K562 (cell line): Measurements from ENCODE around the gene CACNA2D2. TPM values are rescaled to one million over a fixed set of nuclear protein-coding genes. Genes with fewer than 3 reads are reported as not detected.

Experiments
- ATAC-seq: fragments of 200-7000 bp; cut with Tn5 transposase; 3 replicates; pipeline ENCODE4 v1.9.1; 2020; ENCODE audit warnings: moderate library complexity
- BruUV-seq: library from RNA; stranded (reverse); fragments of 400-500 nt; replicated peaks from 2 replicates; lab custom pipeline; 2021; lab: Mats Ljungman, UMichigan
- CTCF ChIA-PET: fragments of 300-600 bp; formaldehyde crosslinking; extraction: SDS; loops from one replicate; lab custom pipeline; 2021; ENCODE audit warnings: low intra/inter-chr PET ratio; lab: Yijun Ruan, JAX
- POLR2A ChIA-PET: fragments of 300-600, 350-650 bp; sonication (Branson Sonifier 250); formaldehyde crosslinking; extraction: SDS; loops from one replicate; lab custom pipeline; 2021; ENCODE audit warnings: antibody characterized with exemption, inconsistent platforms; lab: Yijun Ruan, JAX
- DNase-seq, 4 experiments: peaks; one replicate each; pipeline versions ENCODE4 v3.0.0 to v3.0.0-alpha.2; 2011 to 2018; ENCODE audit warnings: low spot score in 3 of 4, mixed read lengths in 3 of 4; ENCODE audit errors: extremely low read depth in 1 of 4
- FAIRE-seq: peaks from 2 replicates; lab custom pipeline; 2011; peaks lifted over from hg19 to GRCh38; lab: Jason Lieb, UNC
- H2AFZ ChIP-seq: 2 replicates; pipeline ENCODE4 v1.6.0; 2011; ENCODE audit warnings: low read depth, low read length, control low read depth, inconsistent platforms
- H3K27ac ChIP-seq: fragments of 200-600 bp; 3 replicates; pipeline ENCODE4 v1.8.0; 2011; ENCODE audit warnings: low read depth, mild to moderate bottlenecking, control low read depth, inconsistent platforms, low read length, moderate library complexity, mixed read lengths; ENCODE audit errors: extremely low read depth
- H3K27me3 ChIP-seq, 2 experiments: fragments of 300-600 bp in 1 of 2; 2 replicates in 1 of 2; 3 replicates in 1 of 2; pipeline versions ENCODE4 v1.6.0 to v1.8.0; 2011; ENCODE audit warnings: inconsistent platforms in 2 of 2, low read length in 2 of 2, mild to moderate bottlenecking in 1 of 2, mixed read lengths in 1 of 2, moderate library complexity in 1 of 2; ENCODE audit not compliant: control insufficient read depth in 2 of 2, insufficient read depth in 2 of 2
- H3K36me3 ChIP-seq: fragments of 300-600 bp; 3 replicates; pipeline ENCODE4 v1.8.0; 2011; ENCODE audit warnings: mild to moderate bottlenecking, low read length, inconsistent platforms; ENCODE audit not compliant: control insufficient read depth, insufficient read depth
- H3K4me1 ChIP-seq, 2 experiments: fragments of 200-600 bp in 1 of 2; replicated peaks in 1 of 2; 2 replicates in 1 of 2; 3 replicates in 1 of 2; pipeline versions ENCODE4 v1.5.1 to v1.8.0; 2011; ENCODE audit warnings: inconsistent platforms in 2 of 2, low read length in 2 of 2, mild to moderate bottlenecking in 1 of 2, mixed read lengths in 1 of 2, moderate library complexity in 1 of 2; ENCODE audit not compliant: control insufficient read depth in 2 of 2, insufficient read depth in 2 of 2
- H3K4me2 ChIP-seq: 2 replicates; pipeline ENCODE4 v1.6.1; 2011; ENCODE audit warnings: low read length, control low read depth, inconsistent platforms, mixed read lengths; ENCODE audit not compliant: insufficient read depth
- H3K4me3 ChIP-seq: fragments of 200-600 bp; sonication (generic), shearing (Covaris generic); 2 replicates; pipeline ENCODE4 v1.5.1; 2016; ENCODE audit warnings: control low read depth, inconsistent platforms
- H3K79me2 ChIP-seq: fragments of 200-600 bp; 3 replicates; pipeline ENCODE4 v1.8.0; 2011; ENCODE audit warnings: low read length, inconsistent platforms; ENCODE audit not compliant: control insufficient read depth, insufficient read depth
- H3K9ac ChIP-seq, 2 experiments: 2 replicates each; pipeline versions ENCODE4 v1.6.0 to v1.6.1; 2011; ENCODE audit warnings: low read depth in 2 of 2, low read length in 2 of 2, control low read depth in 1 of 2, inconsistent platforms in 1 of 2, mild to moderate bottlenecking in 1 of 2, mixed read lengths in 1 of 2; ENCODE audit not compliant: insufficient read depth in 1 of 2
- H3K9me1 ChIP-seq: one replicate; pipeline ENCODE4 v1.6.0; 2011; ENCODE audit warnings: inconsistent platforms, mild to moderate bottlenecking, low read length, moderate library complexity; ENCODE audit not compliant: control insufficient read depth, insufficient read depth
- H3K9me3 ChIP-seq: replicated peaks from 2 replicates; pipeline ENCODE4 v1.5.1; 2011; ENCODE audit warnings: low read depth, low read length, inconsistent platforms; ENCODE audit not compliant: control insufficient read depth, insufficient read depth
- H4K20me1 ChIP-seq: replicated peaks from 2 replicates; pipeline ENCODE4 v1.6.1; 2011; ENCODE audit warnings: low read length, inconsistent platforms, mixed read lengths; ENCODE audit not compliant: control insufficient read depth, insufficient read depth
- SRF ChIP-seq, 2 experiments: fragments of 250-450, 450-650 bp in 1 of 2; sonication (Bioruptor Pico) in 1 of 2; sonication (generic) in 1 of 2; formaldehyde crosslinking; IDR thresholded peaks; 2 replicates each; pipeline versions ENCODE4 v1.5.0 to v1.5.1; 2020 to 2022; ENCODE audit warnings: mild to moderate bottlenecking in 1 of 2, missing genetic modification reagents in 1 of 2
- SRSF7 ChIP-seq: fragments of 200-400 bp; formaldehyde crosslinking; optimal IDR thresholded peaks from 2 replicates; pipeline ENCODE3; 2017; ENCODE audit warnings: mild to moderate bottlenecking, low read depth, low read length
- ZKSCAN3 ChIP-seq: fragments of 250-450 bp; sonication (Bioruptor Pico); IDR thresholded peaks from 2 replicates; pipeline ENCODE4 v1.4.0; 2020
- WGBS: fragments of 100-300 bp; shearing (Covaris generic); methylation state at CpG from one replicate; pipeline ENCODE4 v1.1.6; 2016; ENCODE audit warnings: low coverage, mixed read lengths; ENCODE audit not compliant: insufficient coverage; ENCODE audit errors: missing lambda C conversion rate; 5-methylcytosine and 5-hydroxymethylcytosine counted together
- in situ Hi-C: fragments of 300-500 bp; cut with MboI; formaldehyde crosslinking; loops from 4 replicates; pipeline ENCODE4 v1.15.0; 2018; ENCODE audit warnings: inconsistent platforms, mixed read lengths
- intact Hi-C: fragments of 100-400 bp; cut with micrococcal nuclease; formaldehyde crosslinking; loops from 2 replicates; pipeline ENCODE4 v1.14.2; 2022
- polyA plus RNA-seq, 8 experiments: library from polyadenylated mRNA; depleted of rRNA in 4 of 8; stranded (reverse) in 5 of 8; unstranded in 3 of 8; fragments of >200 nt; fragmentation: Nextera tagmentation in 2 of 8; fragmentation: Illumina TruSeq in 1 of 8; extraction: Ambion mirVana in 2 of 8; extraction: Trizol in 1 of 8; gene quantifications; 2 replicates each; pipeline versions ENCODE4 v1.2.1 to v1.2.3, GENCODE V29; 2011 to 2014; ENCODE audit warnings: inconsistent platforms in 1 of 8, missing spikeins in 1 of 8
- total RNA-seq, 7 experiments: library from RNA; depleted of rRNA in 6 of 7; stranded (reverse); fragments of >200 nt in 6 of 7; fragmentation: Illumina TruSeq in 2 of 7; extraction: Trizol in 2 of 7; gene quantifications; 2 replicates each; pipeline versions ENCODE4 v1.2.1 to v1.2.3, GENCODE V29; 2011 to 2021; ENCODE audit warnings: low replicate concordance in 1 of 7
- TF ChIP-seq, protein P1 (sequence below): fragments of 250-450 bp; sonication (Bioruptor Pico); IDR thresholded peaks from 2 replicates; pipeline ENCODE4 v1.4.0; 2020; ENCODE audit warnings: mild to moderate bottlenecking, moderate library complexity

The CACNA2D2 gene
- total and polyA plus RNA-seq, 9 of the 15 experiments (the other 6 are each of a cell fraction or from before 2014, with no cell fraction given) = 0.11 to 0.58 (median 0.36) TPM; not detected in 2

- H3K36me3 ChIP-seq = no peaks in the 10 kb centered on the region
- H3K27me3 ChIP-seq = peaks cover 4 to 34% of the 10 kb centered on the region in 2 experiments; a peak in 3 of 5 replicates
- no peak for TF ChIP-seq ZKSCAN3
- no peak for TF ChIP-seq SRSF7
- TF ChIP-seq, protein P1, sequence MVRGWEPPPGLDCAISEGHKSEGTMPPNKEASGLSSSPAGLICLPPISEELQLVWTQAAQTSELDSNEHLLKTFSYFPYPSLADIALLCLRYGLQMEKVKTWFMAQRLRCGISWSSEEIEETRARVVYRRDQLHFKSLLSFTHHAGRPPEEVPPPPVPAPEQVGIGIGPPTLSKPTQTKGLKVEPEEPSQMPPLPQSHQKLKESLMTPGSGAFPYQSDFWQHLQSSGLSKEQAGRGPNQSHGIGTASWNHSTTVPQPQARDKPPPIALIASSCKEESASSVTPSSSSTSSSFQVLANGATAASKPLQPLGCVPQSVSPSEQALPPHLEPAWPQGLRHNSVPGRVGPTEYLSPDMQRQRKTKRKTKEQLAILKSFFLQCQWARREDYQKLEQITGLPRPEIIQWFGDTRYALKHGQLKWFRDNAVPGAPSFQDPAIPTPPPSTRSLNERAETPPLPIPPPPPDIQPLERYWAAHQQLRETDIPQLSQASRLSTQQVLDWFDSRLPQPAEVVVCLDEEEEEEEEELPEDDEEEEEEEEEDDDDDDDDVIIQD (CRISPR knock-in tag) = no peak
- TF ChIP-seq SRF (CRISPR knock-in tag; IDR thresholded peaks at IDR 0.05) = no peak
- H2AFZ ChIP-seq = no peak overlapping the region
- H3K27ac ChIP-seq = no peak overlapping the region
- FAIRE-seq = no peak
- H3K79me2 ChIP-seq = no peaks in the 10 kb centered on the region
- H3K4me2 ChIP-seq = no peak overlapping the region
- no peak for ATAC-seq
- intact Hi-C loops = no loop called here
- no peak overlapping the region for H3K4me3 ChIP-seq
- ChIA-PET CTCF (no interaction called here), POLR2A (no interaction called here)
- H3K9ac ChIP-seq = no peak overlapping the region
- WGBS = 7% methylated on average over 2 of the region's 2 CpGs
- H3K9me1 ChIP-seq = no peaks in the 10 kb centered on the region
- H3K4me1 ChIP-seq = peaks cover 0 to 5% of the 10 kb centered on the region in 2 experiments; a peak in 1 of 5 replicates
- in situ Hi-C loops = no loop called here
- H3K9me3 ChIP-seq = no peaks in the 10 kb centered on the region
- no TSS peak for BruUV-seq
- H4K20me1 ChIP-seq = no peaks in the 10 kb centered on the region
- no peak for DNase-seq
Measured at GRCh38 chr3:50478671-50479260, 24.7 kb downstream of the CACNA2D2 start.
